ENCODE measurements around the gene IFNL3.
"Not testable (repeated sequence)": the region's sequence is repeated elsewhere in the genome, so short reads cannot be mapped to it uniquely, and the experiment has no call there.

The IFNL3 gene

GRCh38 chr19:39244410-39245100, at the start of gene IFNL3:
Gene IFNL3 (minus strand): TSS chr19:39245006. CDS start chr19:39244967, 39 bp downstream.
- DNase-seq (ENCODE audit: low spot score), result not testable (repeated sequence)

DNA sequence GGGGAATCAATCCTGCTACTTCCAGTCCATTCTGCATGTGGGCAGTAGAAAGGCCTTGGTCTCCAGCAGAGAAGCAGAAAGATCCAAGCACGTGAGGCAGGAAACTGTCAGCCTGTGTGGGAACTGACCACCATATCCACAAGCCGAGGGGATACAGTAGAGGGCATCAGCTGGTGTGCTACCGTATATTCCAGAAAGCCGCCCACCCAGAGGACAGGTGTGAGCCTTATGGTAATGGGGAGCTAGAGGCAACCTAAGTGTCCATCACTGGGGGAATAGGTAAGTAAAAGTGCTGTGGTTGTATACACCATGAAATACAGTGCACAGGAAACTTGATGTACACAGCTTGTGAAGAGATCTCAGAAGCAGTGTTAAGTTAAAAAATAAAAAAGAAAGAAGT, 48.6 kb upstream of the IFNL3 start:
- DNase-seq (ENCODE audit: low spot score), result no peak

- no peak for DNase-seq (ENCODE audit: low spot score)
Measured at GRCh38 chr19:39284032-39284431, 39.2 kb upstream of the IFNL3 start.

- no peak for DNase-seq (ENCODE audit: low spot score)
Measured at GRCh38 chr19:39282021-39282420, 37.2 kb upstream of the IFNL3 start.

DNA sequence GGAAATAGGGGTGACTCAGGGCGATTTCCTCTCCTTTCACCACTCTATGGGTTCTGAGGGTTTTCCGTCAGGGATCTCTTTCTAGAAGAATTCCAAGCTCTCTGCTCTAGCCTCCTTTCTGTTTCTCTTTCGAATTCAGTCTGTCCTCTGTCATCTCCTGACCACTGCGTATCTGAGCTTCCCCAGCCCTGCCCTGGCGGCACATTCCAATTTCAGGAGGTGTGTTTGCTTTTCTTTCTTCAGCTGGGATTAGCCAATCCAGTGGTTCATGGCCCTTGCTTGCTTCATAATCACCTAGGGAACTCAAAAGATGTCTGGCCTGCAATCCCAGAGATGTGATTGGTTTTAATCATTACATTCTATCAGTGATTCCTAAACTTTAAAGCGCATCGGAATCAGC, 32.8 kb upstream of the IFNL3 start:
- DNase-seq (ENCODE audit: low spot score), result no peak

GRCh38 chr19:39276740-39277139, 31.9 kb upstream of the IFNL3 start:
- DNase-seq (ENCODE audit: low spot score), result no peak

DNA sequence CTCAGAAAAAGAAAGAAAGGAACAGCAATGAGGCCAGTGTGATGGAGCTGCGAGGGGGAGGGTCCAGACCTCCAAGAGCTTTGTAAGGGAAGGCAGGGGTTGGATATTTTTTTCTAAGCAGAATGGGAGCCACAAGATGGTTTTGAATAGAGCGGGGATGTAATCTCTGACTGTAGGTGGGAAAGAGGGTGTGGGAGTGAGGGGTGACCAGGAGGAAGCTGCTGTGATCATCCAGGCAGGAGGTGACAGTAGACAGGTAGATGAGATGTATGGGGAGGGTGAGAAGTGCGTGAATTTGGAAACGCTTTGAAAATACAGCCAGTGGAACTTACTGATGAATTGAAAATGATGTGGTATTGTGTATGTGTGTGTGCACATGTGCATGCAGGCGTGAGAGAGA, 30.8 kb upstream of the IFNL3 start:
- DNase-seq (ENCODE audit: low spot score), result no peak

GRCh38 chr19:39273859-39274258, 29.1 kb upstream of the IFNL3 start:
- DNase-seq (ENCODE audit: low spot score), result not testable (repeated sequence)

DNA sequence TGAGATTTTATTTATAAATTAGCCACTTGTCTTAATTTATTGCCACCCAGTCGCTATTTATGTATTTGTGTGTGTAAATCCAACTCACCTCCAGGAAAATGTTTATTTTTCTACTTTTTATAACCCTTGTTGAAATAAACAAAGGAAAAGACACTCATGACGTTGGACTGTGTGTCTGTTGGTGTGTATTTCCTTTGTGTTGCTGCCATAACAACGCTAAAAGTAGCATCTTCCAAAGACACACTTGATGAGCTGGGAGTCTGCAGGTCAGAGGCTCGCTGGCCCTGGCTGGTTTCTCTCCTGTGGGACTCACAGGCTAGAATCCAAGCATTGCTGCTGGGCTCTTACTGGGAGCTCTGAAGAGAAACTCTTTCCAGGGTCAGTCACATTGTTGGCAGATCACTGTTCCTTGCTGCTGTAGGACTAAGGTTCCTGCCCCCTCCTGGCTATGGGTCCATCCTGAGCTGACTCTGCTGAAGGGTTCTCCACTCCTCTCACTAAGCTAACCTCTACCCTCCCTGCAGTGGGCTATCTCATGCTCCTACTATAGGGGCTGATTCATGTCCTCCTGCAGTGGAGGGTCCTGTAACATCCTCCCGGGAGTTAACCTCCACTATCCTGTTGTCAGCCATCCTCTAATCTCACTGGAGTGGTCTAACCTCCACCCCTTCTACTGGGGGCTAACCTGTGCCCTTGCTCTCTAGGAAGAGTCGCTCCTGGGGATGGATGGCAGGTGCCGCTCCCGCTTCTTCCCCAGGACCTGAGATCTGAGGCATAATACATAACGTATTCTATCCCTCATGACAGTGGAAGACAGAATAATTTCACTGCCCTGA, 25.4 kb upstream of the IFNL3 start:
- no peak for DNase-seq (ENCODE audit: low spot score)

GRCh38 chr19:39269369-39269768, 24.6 kb upstream of the IFNL3 start:
- DNase-seq (ENCODE audit: low spot score), result not testable (repeated sequence)

DNA sequence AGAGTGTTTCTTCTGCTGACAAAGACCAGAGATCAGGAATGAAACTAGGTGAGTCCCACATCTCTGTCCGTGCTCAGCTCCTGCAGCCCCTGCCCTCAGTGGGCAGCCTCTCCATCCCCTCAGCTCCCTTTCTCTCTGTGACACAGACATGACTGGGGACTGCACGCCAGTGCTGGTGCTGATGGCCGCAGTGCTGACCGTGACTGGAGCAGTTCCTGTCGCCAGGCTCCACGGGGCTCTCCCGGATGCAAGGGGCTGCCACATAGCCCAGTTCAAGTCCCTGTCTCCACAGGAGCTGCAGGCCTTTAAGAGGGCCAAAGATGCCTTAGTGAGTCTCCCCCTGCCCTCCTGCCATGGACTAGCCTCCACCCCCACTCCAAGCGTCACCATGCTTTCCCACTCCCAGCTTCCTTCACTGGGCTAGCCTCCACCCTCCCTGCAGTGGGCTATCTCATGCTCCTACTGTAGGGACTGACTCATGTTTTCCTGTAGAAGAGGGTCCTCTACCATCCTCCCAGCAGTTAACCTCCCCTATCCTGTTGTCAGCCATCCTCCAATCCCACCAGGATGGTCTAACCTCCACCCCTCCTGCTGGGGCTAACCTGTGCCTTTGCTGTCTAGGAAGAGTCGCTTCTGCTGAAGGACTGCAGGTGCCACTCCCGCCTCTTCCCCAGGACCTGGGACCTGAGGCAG, 23.9 kb upstream of the IFNL3 start:
- DNase-seq (ENCODE audit: low spot score), result not testable (repeated sequence)

- not testable (repeated sequence) for DNase-seq (ENCODE audit: low spot score)
Measured at GRCh38 chr19:39268085-39268484, 23.3 kb upstream of the IFNL3 start, which contains the start of gene IFNL2. Gene IFNL2 (plus strand): TSS chr19:39268396. CDS start chr19:39268569, 173 bp downstream.

DNA sequence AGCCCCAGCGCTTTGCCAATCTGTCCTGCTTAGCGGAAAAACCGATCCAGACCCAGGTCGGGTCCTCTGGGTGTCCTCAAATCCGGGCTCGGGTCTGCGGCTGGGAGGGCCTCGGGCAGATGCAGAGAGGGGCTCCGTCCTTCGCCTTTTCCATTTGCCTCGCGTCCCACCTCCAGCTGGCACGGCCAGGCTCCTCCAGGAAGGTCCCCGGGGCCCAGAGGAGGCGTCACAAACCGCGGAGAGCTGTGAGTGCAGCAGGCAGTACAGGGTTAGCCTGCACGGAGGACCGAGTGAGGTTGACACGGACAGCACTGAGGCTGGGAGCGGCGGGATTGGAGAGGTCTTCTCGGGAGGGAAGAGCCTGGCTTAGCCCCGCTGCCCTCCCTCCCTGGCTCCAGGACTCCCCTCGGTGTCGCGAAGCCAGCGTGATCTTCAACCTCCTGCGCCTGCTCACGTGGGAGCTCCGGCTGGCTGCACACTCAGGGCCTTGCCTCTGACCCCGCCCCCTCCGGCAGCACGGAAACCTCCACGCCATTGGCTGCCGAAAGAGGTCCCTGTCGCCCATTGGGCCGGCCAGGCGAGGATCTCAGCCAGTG, 20.6 kb upstream of the IFNL3 start:
- no peak for DNase-seq (ENCODE audit: low spot score)

DNA sequence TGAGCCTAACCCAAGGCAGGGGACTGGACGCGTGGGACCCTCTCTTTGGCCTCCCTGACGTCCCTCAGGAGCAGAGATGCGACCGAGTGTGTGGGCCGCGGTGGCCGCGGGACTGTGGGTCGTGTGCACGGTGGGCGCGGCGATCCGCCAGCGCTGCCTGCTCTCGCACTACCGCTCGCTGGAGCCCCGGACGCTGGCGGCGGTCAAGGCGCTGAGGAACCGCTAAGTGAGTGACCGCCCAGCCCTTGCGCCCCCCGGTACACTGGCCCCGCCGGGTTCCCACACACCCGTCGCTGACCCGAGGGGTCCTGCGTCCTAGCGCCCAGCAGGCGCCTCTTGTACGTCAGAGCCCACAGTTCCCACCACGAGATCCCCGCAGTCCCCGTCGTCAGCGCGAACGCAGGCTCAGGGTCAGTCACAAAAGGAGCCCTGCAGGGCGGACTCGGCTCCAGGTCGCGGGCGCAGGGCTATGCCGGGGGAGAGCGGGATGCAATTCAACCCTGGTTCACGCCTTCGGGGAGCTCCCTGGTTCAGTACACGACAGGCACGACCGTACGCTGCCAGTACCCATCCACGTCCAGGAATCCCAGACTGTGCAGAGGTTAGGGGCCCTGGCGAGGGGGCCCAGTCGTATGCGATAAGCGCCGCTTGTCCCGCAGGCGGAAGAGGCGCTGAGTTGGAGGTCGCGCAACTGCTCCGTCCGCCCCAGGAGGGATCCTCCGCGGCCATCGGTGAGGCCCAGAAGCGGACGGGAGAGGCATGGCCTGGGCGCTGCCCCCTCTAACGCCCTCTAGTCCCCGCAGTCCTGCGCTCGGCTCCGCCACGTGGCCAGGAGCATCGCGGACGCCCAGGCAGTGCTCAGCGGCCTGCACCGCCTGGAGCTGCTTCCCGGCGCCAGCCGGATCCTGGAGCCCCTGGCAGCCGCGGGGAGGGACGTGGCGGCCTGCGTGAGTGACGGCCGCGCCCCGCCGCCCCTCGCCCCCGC, 19.8 kb upstream of the IFNL3 start:
- DNase-seq (ENCODE audit: low spot score), result peak; percentile 47

- DNase-seq (ENCODE audit: low spot score), result no peak
Measured at GRCh38 chr19:39263912-39264305, 19.1 kb upstream of the IFNL3 start.

GRCh38 chr19:39262496-39262895, 17.7 kb upstream of the IFNL3 start:
- no peak for DNase-seq (ENCODE audit: low spot score)

GRCh38 chr19:39261704-39262103, 16.9 kb upstream of the IFNL3 start:
- DNase-seq (ENCODE audit: low spot score), result no peak

- no peak for DNase-seq (ENCODE audit: low spot score)
Measured at GRCh38 chr19:39257227-39257626, 12.4 kb upstream of the IFNL3 start.

DNA sequence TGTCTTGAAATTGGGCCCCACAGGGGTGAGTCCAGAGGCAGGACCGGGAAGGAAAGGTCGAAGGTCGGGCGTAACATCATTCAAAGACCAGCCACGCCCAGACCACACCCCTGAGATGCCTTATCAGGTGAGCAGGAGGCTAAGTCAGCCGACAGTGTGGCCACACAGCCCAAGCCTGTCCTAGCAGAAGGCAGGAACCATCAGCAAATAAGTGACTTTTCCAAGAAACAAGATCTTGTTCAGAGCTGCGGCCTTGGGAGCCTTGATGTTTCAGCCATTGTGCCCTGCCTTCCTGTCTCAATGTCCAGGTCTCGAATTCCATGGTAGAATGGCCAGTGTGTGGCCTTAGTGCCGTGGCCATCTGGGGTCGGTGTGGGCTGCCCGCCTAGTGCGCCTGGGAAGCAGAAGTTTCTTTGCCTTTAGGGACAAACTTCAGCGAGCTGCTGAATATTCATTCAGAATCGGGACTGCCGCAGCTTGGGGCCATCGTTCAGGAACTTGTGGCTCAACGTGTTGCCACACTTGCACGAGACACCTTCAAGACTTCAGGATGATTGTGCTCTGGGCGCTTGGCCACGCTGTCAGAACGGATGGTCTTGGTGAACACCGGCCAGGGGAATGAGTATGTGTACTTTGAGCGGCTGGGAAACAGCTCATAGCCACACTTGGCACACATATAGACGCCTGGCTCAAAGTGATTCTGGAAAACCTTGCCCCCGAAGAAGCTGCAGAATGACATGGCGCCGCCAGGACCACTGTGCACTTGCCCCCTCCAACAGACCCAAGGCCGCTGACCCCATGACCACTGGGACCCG, 9.9 kb upstream of the IFNL3 start:
- no peak for DNase-seq (ENCODE audit: low spot score)
